GM18526 (cell line): ENCODE data around the gene BDNF.

Source experiments
- POLR2A ChIP-seq: IDR thresholded peaks from 3 replicates; pipeline ENCODE4 v1.6.1; 2011; ENCODE audit not compliant: insufficient read length; ENCODE audit errors: extremely low read depth

The BDNF gene

GRCh38 chr11:27622541-27623300 is 77.5 kb downstream of the BDNF start:
- no peak for TF ChIP-seq POLR2A

- no peak for TF ChIP-seq POLR2A
Measured at GRCh38 chr11:27621405-27622161, 78.7 kb downstream of the BDNF start.

DNA sequence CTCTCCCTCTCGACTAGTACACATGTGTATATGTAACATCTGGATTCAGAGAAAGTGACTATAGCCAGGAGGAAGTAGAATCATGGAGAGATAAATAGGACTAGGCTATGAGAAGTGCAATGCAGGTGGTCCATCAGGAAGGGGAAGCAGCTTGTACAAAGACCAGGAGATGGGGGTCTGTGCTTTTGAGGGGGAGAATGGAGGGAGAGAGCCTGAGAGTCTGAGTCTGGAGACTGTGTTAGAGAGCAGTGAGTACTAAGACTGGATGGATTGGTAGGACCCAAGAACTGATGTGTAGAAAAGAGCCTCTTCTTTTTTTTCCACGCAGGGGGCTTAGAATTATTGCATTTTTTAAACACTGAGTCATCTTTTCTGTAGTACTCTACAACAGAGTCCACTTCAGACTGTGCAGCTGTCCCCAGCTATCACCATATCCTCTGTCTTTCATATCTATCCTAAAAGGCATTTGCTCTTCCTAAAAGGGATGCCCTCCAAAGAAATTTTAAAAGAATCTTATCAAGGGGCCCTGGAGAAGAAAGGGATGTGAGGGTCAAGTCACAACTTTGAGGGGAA is 80.4 kb downstream of the BDNF start:
- no peak for TF ChIP-seq POLR2A

- TF ChIP-seq POLR2A: no peak
Measured at GRCh38 chr11:27619039-27619574, 81.1 kb downstream of the BDNF start.

GRCh38 chr11:27618281-27618915 is 81.9 kb downstream of the BDNF start:
- no peak for TF ChIP-seq POLR2A

GRCh38 chr11:27616711-27617110 is 83.5 kb downstream of the BDNF start:
- no peak for TF ChIP-seq POLR2A

DNA sequence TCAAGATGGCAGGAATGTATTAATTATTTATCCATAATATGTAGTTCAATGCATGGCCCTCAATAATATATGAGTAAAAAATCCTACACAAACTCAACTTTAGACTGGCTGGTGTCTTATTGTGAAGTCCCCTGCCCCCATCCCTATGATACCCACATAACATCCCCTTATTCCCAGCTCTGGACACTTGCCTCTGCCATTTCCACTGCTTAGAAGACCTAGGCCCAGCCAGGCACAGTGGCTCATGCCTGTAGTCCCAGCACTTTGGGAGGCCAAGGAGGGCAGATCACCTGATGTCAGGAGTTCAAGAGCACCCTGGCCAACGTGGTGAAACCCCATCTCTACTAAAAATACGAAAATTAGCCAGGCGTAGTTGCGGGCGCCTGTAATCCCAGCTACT is 84.4 kb downstream of the BDNF start:
- no peak for TF ChIP-seq POLR2A

DNA sequence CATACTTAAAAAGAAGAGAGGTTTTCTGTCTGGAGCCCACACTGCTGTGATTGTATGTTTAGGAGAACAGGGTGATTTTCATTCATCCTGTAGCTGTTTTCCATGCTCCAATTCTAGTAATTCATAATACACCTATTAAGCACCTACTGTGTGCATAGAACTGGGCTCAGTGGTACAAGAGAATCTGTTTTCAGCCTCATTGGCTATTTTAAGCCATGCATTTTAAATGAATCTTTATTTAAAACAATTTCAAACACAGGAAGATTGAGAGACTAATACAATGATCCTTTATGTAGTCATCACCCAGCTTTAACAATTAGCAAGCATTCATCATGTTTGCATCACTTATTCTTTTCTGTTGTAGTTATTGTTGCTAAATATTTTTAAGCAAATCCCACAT is 86.2 kb downstream of the BDNF start:
- no peak for TF ChIP-seq POLR2A

DNA sequence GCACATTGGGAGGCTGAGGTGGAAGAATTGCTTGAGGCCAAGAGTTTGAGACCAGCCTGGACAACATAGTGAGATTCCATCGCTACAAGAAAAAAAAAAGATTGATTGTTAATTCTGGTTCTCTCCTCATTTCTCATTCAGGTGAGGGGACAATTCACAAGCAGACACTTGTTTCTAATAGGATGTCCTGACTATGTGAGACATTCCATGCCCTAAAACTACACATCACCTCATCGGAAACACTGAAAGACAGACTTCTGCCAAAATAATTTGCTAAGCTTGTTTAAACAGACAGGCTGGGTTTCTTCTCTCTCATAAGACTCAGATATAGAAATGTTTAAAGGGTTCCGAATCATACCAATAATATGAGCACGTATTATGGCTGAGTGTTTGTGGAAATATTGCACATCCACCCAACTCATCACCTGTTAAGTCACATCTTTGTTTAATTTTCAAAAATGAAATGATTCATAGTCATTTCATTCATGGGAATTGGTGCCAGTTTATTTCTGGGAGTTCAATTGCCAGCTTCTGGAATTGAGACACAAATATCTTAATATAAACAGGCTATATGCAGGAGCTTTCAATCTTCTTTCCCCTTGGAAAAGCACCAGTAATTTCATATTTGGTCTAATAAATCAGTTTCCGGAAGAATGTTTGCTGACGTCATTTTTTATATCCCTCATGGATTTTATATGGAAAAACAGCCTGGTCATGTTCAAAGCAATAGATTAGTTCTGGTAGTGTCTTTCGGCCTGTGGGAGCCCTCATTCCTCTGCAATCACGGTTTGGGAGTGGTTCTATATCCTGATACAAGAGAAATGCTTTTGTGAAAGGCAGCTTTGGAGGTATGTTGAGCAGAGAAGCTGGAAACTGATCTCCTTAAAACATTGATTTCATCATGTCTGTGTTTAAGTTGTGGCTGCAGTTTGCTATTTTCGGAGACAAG is 87.0 kb downstream of the BDNF start:
- no peak for TF ChIP-seq POLR2A

DNA sequence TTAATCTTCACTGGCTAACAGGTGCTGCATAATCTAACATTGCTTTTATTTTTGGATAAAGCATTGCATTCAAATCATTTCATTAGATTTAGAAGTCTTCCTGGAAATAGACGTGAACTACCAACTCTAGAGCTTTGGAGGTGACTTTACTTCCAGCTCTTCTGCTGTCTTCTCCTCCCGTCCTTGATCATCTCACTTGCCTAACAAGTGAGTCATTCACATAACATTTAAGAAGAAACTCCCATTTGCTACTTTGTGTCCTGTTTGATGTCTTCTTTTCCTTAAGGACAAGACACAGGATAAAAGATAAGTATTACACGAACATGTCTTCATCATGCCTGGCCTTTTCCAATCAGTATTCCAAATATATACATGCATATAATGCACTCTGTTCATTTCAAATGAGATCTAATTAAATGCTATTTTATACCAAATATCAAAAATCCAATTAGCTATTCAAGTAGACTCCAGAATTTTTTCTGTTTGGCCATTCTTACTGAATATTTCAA is 88.3 kb downstream of the BDNF start:
- no peak for TF ChIP-seq POLR2A

DNA sequence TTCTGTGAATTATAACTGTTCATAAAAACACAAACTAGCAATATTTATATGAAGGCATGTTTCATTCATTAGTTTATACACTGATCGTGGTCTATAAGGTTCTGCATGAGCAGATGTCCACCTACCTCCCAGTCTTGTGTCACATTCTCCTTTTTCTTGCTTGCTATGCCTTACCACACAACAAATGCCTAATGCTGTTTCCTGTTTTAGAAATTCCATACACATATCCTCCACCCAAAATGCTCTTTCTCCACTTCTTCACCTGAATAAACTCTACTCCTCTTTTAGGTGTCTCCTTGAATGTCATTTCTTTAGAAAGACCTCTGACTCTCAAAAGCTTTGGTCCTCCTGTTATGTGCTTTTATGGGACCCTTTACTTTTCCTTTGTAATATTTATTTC is 88.9 kb downstream of the BDNF start:
- TF ChIP-seq POLR2A: no peak

DNA sequence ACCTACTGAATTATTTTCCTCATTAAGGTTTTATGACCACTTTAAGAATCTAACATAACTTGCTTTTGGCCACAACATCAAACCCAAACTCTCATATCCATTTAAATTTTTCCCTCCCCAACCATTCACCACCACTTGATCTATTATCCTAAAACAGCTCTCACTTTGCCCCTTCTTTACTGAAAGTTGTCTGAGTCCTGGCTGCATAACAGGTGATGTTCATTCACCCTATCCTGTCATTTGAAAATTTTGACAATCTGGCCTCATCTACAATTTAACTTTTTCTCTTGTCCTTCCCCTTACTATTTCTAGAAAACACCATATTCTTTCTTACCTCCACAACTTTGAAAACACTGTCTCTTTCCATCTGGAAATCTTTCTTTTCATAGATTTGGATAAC is 89.3 kb downstream of the BDNF start:
- TF ChIP-seq POLR2A: no peak

DNA sequence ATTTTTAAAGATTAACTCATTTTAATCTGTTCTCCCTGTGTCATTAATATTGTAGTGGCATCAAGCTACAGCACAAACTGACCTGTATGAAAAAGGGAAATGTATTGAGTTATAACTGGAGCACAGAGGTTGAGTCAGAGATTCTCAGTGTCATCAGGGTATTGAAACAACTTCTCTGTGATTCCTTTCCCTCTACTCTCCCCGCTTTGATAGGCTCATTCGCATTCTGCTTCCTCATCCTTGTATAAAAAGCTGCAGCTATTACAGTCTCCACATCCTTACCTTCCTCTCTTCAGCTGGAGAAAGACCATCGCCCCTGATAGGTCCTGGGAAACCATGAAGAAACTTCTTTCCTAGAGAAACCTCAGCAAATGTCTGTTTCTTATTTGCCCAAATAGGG is 90.0 kb downstream of the BDNF start:
- TF ChIP-seq POLR2A: no peak

DNA sequence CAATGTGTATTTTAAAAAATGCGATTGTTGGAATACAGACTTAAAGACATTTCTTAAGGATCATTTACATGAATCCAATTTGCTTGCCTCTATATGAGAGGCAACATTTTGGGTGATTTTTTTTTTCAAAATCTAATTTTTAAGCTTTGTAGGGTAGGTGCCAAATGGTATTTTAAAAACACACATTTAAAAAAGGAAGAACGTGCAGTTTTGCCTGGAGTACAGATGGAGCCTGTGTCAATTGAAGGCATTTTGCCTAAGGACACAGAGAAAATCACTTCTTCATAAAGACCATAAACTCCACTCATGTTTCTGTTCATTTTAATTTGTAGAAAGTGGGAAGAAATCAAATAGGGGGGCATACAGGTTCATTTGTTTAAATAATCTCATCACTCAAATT is 91.3 kb downstream of the BDNF start:
- TF ChIP-seq POLR2A: no peak

GRCh38 chr11:27605422-27605821 is 94.8 kb downstream of the BDNF start:
- no peak for TF ChIP-seq POLR2A
